Measurements from ENCODE around the gene MAN1A1. TPM values are rescaled to one million over a fixed set of nuclear protein-coding genes. Genes with fewer than 3 reads are reported as not detected.

The MAN1A1 gene
- total RNA-seq, 4 donors from 2014 or later, result 30.0 to 99.0 (median 69.8) TPM

DNA sequence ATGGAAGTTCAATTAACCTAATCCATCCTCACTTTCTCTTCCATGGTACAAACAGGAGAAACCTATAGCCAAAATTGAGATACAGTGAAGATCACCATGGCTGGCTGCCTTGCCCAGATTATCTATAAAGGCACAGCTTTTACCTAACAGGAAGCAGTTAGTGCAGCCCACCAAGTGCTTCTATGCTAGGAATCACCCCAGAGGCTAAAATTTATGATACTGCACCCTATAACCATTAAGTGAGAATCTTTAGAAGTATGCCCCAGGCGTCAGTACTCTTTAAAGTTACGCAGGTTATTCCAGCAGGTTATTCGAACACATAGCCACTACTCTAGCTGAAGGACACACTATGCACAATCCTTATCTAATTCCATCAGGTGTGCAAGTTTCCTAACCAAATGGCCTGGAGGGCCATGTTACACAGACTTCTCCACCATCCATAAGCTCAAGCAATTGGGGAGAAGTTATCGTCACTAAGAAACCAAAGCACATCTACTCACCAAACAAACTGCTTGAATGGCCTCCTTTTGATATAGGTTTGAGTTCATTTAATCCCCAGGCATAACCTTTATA lies 43.1 kb downstream of the MAN1A1 start:
- Histone ChIP-seq H3K27me3 (no peaks in the 10 kb centered on the region), H3K9me3 (no peaks in the 10 kb centered on the region), H3K27ac (no peak overlapping the region), H3K4me3 (no peak overlapping the region), H3K4me1 (peaks cover 0 to 6% of the 10 kb centered on the region in 2 donors), H3K36me3 (no peaks in the 10 kb centered on the region)
- intact Hi-C loops (cut with DNase I; ENCODE audit: low total_unique reads), result no loop called here
- DNase-seq, result no peak
- TF ChIP-seq POLR2A (IDR thresholded peaks at IDR 0.05), result no peak
- TF ChIP-seq, protein P1, sequence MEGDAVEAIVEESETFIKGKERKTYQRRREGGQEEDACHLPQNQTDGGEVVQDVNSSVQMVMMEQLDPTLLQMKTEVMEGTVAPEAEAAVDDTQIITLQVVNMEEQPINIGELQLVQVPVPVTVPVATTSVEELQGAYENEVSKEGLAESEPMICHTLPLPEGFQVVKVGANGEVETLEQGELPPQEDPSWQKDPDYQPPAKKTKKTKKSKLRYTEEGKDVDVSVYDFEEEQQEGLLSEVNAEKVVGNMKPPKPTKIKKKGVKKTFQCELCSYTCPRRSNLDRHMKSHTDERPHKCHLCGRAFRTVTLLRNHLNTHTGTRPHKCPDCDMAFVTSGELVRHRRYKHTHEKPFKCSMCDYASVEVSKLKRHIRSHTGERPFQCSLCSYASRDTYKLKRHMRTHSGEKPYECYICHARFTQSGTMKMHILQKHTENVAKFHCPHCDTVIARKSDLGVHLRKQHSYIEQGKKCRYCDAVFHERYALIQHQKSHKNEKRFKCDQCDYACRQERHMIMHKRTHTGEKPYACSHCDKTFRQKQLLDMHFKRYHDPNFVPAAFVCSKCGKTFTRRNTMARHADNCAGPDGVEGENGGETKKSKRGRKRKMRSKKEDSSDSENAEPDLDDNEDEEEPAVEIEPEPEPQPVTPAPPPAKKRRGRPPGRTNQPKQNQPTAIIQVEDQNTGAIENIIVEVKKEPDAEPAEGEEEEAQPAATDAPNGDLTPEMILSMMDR (IDR thresholded peaks at IDR 0.05), result no peak

DNA sequence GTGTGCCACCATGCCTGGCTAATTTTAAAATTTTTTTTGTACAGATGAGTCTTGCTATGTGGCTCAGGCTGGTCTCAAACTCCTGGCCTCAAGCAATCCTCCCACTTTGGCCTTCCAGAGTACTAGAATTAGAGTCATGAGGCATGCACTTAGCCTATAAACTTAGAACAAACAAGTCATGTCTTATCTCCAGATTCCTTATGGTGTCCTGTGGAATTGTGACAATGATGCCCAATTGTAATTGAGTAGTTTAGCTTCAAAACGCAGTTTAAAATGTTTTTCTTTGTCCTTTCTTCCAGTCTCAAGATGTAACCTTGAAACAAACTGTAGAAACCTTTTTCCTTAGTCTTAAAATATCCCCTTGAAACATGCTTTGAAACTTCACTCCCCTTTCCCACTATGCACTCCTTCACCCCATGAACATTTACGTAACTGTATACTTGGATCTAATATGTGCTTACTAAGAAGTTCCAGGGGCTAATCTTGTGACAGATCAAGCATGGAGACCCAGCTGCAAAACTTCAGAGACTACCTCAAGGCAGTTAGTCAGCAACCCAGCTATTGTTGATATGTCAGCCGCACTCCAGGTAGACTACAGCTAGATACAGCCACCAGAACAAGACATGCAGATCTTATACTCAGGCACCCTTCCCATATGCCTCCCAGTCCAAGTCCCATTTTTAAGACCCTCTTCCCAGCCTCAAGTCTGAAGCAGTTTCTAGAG lies 46.2 kb downstream of the MAN1A1 start:
- no peak overlapping the region for H3K27ac ChIP-seq
- no peaks in the 10 kb centered on the region for H3K9me3 ChIP-seq
- no peaks in the 10 kb centered on the region for H3K36me3 ChIP-seq
- TF ChIP-seq, protein P1 (IDR thresholded peaks at IDR 0.05), result no peak
- no peak for TF ChIP-seq POLR2A (IDR thresholded peaks at IDR 0.05)
- peaks cover 0 to 6% of the 10 kb centered on the region in 2 donors for H3K4me1 ChIP-seq
- no peak for DNase-seq
- intact Hi-C loops (cut with DNase I; ENCODE audit: low total_unique reads), result no loop called here
- no peaks in the 10 kb centered on the region for H3K27me3 ChIP-seq
- no peak overlapping the region for H3K4me3 ChIP-seq

DNA sequence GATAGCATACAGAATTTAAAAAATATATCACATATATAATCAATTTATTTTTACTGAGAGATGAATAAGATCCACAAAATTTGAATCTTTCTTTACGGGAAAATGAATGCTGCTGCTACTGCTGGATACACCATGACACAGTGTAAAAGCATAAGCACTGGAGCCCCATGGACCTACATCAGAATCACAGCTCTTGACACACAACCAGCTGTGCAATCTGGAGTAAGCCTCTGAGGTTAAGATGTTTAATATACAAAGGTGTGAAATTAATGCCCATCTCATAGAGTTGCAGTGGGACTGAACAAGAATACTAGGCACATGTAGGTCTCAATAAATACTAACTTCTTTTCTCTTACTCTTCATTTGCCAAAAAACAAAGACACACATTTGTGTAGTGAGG lies 48.1 kb downstream of the MAN1A1 start:
- TF ChIP-seq, protein P1 (IDR thresholded peaks at IDR 0.05), result no peak
- TF ChIP-seq POLR2A (IDR thresholded peaks at IDR 0.05), result no peak

DNA sequence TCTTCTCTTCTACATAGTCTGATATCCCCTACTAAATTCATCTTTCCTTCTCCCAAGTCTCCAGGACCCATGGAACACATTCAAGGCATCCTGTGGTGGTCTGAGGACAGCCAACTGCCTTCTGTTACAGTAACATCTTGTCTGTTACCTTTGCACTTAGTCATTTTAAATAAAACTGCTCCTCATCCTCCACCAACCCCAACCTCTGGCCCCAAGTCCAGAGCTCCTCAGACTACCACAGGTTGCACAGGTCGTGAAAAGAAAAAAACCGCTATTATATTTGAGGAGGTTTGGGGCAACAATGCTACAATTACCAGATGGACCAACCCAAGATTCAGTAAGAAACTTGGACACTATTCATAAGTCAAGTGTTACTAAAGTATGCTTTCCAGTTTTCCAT lies 49.9 kb downstream of the MAN1A1 start:
- H3K4me1 ChIP-seq, result no peaks in the 10 kb centered on the region
- no peaks in the 10 kb centered on the region for H3K27me3 ChIP-seq
- intact Hi-C loops (cut with DNase I; ENCODE audit: low total_unique reads), result no loop called here
- no peaks in the 10 kb centered on the region for H3K9me3 ChIP-seq
- no peak overlapping the region for H3K4me3 ChIP-seq
- no peak for DNase-seq
- no peak overlapping the region for H3K27ac ChIP-seq
- H3K36me3 ChIP-seq, result no peaks in the 10 kb centered on the region
- TF ChIP-seq, protein P1 (IDR thresholded peaks at IDR 0.05), result no peak
- TF ChIP-seq POLR2A (IDR thresholded peaks at IDR 0.05), result no peak

More for the DNA sequence above, 48.1 kb downstream of the MAN1A1 start:
- Histone ChIP-seq H3K9me3 (no peaks in the 10 kb centered on the region), H3K36me3 (no peaks in the 10 kb centered on the region), H3K27ac (no peak overlapping the region), H3K4me3 (no peak overlapping the region), H3K27me3 (no peaks in the 10 kb centered on the region), H3K4me1 (no peaks in the 10 kb centered on the region)
- DNase-seq, result no peak
- intact Hi-C loops (cut with DNase I; ENCODE audit: low total_unique reads), result no loop called here

DNA sequence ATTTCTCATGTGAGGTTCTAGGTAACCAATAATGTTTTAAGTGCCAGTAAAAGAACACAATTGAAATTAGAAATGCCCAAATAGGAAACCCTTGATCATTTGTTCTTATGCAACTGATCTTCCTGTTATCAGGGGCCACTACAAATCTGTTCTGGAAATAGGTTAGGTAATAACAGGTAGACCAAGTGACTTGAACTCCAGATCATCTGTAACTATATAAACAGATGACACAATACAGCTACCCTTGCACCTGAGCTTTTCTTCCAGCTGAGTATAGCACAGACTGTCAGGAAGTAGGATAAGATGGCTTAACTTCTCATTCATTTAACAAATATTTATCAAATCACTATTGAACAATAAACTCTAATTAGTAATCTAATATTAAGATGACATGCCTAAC lies 52.5 kb downstream of the MAN1A1 start:
- Histone ChIP-seq H3K4me1 (no peaks in the 10 kb centered on the region), H3K27me3 (no peaks in the 10 kb centered on the region), H3K9me3 (no peaks in the 10 kb centered on the region), H3K27ac (no peak overlapping the region), H3K36me3 (no peaks in the 10 kb centered on the region), H3K4me3 (no peak overlapping the region)
- intact Hi-C loops (cut with DNase I; ENCODE audit: low total_unique reads), result no loop called here
- TF ChIP-seq POLR2A (IDR thresholded peaks at IDR 0.05), result no peak
- TF ChIP-seq, protein P1 (IDR thresholded peaks at IDR 0.05), result no peak
- DNase-seq, result no peak

Data from uterus (tissue), 4 donors.